Colonic mucosa (tissue), 4 donors: ENCODE measurements around the gene NLRP6. TPM values are rescaled to one million over a fixed set of nuclear protein-coding genes. Genes with fewer than 3 reads are reported as not detected.
"Not testable (repeated sequence)": the region's sequence is repeated elsewhere in the genome, so short reads cannot be mapped to it uniquely, and the experiment has no call there.

Source experiments
- DNase-seq: peaks from one replicate; pipeline ENCODE4 v3.0.0-alpha.2; 2020
- H3K27ac ChIP-seq: fragments of 200-600 bp; one replicate; pipeline ENCODE4 v1.8.0; 2021
- H3K27me3 ChIP-seq: fragments of 200-600 bp; one replicate; pipeline ENCODE4 v1.8.0; 2021
- H3K36me3 ChIP-seq: fragments of 200-600 bp; one replicate; pipeline ENCODE4 v1.8.0; 2021
- H3K4me1 ChIP-seq: fragments of 200-600 bp; one replicate; pipeline ENCODE4 v1.8.0; 2021; ENCODE audit warnings: mild to moderate bottlenecking
- H3K4me3 ChIP-seq: fragments of 200-600 bp; one replicate; pipeline ENCODE4 v1.8.0; 2021
- H3K9ac ChIP-seq, 2 donors: one replicate each; pipeline ENCODE4 v1.7.0; 2013; ENCODE audit warnings: control low read depth in 2 of 2, low read depth in 2 of 2, low read length in 2 of 2
- H3K9me3 ChIP-seq: fragments of 200-600 bp; one replicate; pipeline ENCODE4 v1.8.0; 2021
- CTCF ChIP-seq: fragments of 200-600 bp; IDR thresholded peaks from one replicate; pipeline ENCODE4 v1.8.0; 2022; ENCODE audit warnings: antibody characterized with exemption, mild to moderate bottlenecking
- intact Hi-C: fragments of 100-400 bp; cut with DNase I; formaldehyde crosslinking; loops from one replicate; pipeline ENCODE4 v1.14.1; 2022
- total RNA-seq, 2 donors: library from RNA; stranded (reverse); fragmentation: NEBNext Ultra II Directional in 1 of 2; extraction: Animal tissue kit (Norgen Biotek cat#: 25700) in 1 of 2; gene quantifications; one replicate each; pipeline ENCODE4 v1.2.1, GENCODE V29; 2021
- donor health status: healthy.
- donor health status: DM: no; HTN: no; CAD: no.
- donor health status: DM: no; HTN: no; CAD: no.

The NLRP6 gene
- total RNA-seq, 2 donors from 2014 or later, result 0.17 to 0.72 TPM

GRCh38 chr11:331358-332060, 53.3 kb downstream of the NLRP6 start:
- Histone ChIP-seq H3K9ac (no peak overlapping the region), H3K36me3 (no peaks in the 10 kb centered on the region), H3K4me1 (peaks cover 6% of the 10 kb centered on the region), H3K27me3 (no peaks in the 10 kb centered on the region), H3K27ac (no peak overlapping the region), H3K9me3 (no peaks in the 10 kb centered on the region), H3K4me3 (no peak overlapping the region)
- no peak for TF ChIP-seq CTCF
- intact Hi-C loops, result no loop called here
- DNase-seq, result no peak

GRCh38 chr11:332651-333480, 54.7 kb downstream of the NLRP6 start:
- H3K27ac ChIP-seq, result no peak overlapping the region
- H3K27me3 ChIP-seq, result no peaks in the 10 kb centered on the region
- peaks cover 6% of the 10 kb centered on the region for H3K4me1 ChIP-seq
- no peaks in the 10 kb centered on the region for H3K9me3 ChIP-seq
- no peaks in the 10 kb centered on the region for H3K36me3 ChIP-seq
- no peak for TF ChIP-seq CTCF
- intact Hi-C loops, result no loop called here
- no peak overlapping the region for H3K9ac ChIP-seq
- H3K4me3 ChIP-seq, result no peak overlapping the region
- DNase-seq, result no peak

GRCh38 chr11:333616-334263, 55.5 kb downstream of the NLRP6 start:
- H3K27ac ChIP-seq, H3K36me3 ChIP-seq, H3K9me3 ChIP-seq, H3K4me1 ChIP-seq, H3K4me3 ChIP-seq, H3K27me3 ChIP-seq, H3K9ac ChIP-seq, DNase-seq, intact Hi-C loops: not testable (repeated sequence)

DNA sequence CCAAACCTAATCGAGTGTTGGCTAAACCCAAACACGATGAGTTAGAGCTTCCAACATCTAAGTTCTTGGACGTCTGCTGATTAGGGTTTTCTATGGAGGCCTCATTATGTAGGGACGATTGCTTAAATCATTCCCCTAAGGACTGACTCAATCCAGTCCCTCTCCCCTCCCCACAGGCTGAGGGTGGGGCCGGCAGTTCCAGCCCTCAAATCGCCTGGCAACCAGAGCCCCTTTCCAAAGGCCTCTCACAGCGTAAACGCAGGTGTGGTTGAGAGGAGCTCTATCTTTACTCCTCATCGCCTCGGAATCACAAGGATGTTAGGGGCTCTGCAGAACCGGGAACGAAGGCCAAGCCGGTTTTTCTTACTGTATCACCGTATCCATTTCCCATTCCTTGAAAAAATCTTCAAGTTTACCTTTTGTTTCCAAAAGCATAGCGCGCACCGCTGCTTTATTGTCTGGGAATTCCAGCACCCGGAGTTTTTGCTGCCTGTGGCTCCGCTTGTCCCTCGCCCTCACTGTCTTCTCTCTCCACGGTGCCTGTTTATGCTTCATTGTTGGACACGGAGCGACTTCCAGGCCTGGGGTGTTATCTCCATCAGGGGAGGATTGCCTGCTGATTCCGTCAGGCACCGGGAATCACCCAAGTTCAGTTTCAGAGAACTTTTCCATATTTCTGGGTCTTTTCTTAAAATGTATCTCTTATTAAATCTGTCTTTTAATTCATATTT, 56.2 kb downstream of the NLRP6 start:
- Histone ChIP-seq H3K9ac (no peak overlapping the region), H3K36me3 (no peaks in the 10 kb centered on the region), H3K9me3 (no peaks in the 10 kb centered on the region), H3K27me3 (no peaks in the 10 kb centered on the region), H3K4me3 (no peak overlapping the region), H3K27ac (no peak overlapping the region), H3K4me1 (peaks cover 6% of the 10 kb centered on the region)
- intact Hi-C loops, result no loop called here
- no peak for DNase-seq
- TF ChIP-seq CTCF, result no peak

Other genes with a start within 250 kb of the NLRP6 start
- not detected for gene SCGB1C1, start 85.3 kb upstream of the NLRP6 start, total RNA-seq
- 10 to 100 TPM; 51.0 to 62.2 TPM for gene BET1L, start 71.0 kb upstream of the NLRP6 start, total RNA-seq
- 100 to 1,000 TPM in 1 of 2 donors, 10 to 100 TPM in 1; 69.3 to 112 TPM for gene RIC8A, start 70.7 kb upstream of the NLRP6 start, total RNA-seq
- gene SIRT3, start 42.1 kb upstream of the NLRP6 start, total RNA-seq, result 10 to 100 TPM; 15.1 to 16.9 TPM
- 100 to 1,000 TPM in 1 of 2 donors, 10 to 100 TPM in 1; 99.0 to 145 TPM for gene PSMD13, start 41.4 kb upstream of the NLRP6 start, total RNA-seq
- 10 to 100 TPM; 10.6 to 12.9 TPM for gene PGGHG, start 10.7 kb downstream of the NLRP6 start, total RNA-seq
- gene IFITM5, start 21.1 kb downstream of the NLRP6 start, total RNA-seq, result not detected
- gene IFITM2, start 29.4 kb downstream of the NLRP6 start, total RNA-seq, result 100 to 1,000 TPM in 1 of 2 donors, 10 to 100 TPM in 1; 74.1 to 115 TPM
- 100 to 1,000 TPM in 1 of 2 donors, 10 to 100 TPM in 1; 63.3 to 101 TPM for gene IFITM1, start 35.6 kb downstream of the NLRP6 start, total RNA-seq
- 100 to 1,000 TPM; 132 to 160 TPM for gene IFITM3, start 42.5 kb downstream of the NLRP6 start, total RNA-seq
- 1 to 10 TPM; 1.6 to 2.0 TPM for gene B4GALNT4, start 91.1 kb downstream of the NLRP6 start, total RNA-seq
- 100 to 1,000 TPM; 167 to 247 TPM for gene PKP3, start 115.8 kb downstream of the NLRP6 start, total RNA-seq
- gene SIGIRR, start 136.6 kb downstream of the NLRP6 start, total RNA-seq, result 100 to 1,000 TPM in 1 of 2 donors, 10 to 100 TPM in 1; 91.4 to 177 TPM
- gene ANO9, start 163.6 kb downstream of the NLRP6 start, total RNA-seq, result 100 to 1,000 TPM; 121 to 129 TPM
- 10 to 100 TPM; 20.6 to 27.6 TPM for gene PTDSS2, start 171.9 kb downstream of the NLRP6 start, total RNA-seq
- 100 to 1,000 TPM; 106 to 140 TPM for gene RNH1, start 228.8 kb downstream of the NLRP6 start, total RNA-seq